Stimulated activated naive B cell treated with anti-CD40 and anti-IgM and Interleukin-4, amounts not matched to agents 10 μg/mL and 1 μg/mL and 100 μg/mL, for 72 hours (primary cell): ENCODE results near the gene KCNJ18.
"Not testable (repeated sequence)": the region's sequence is repeated elsewhere in the genome, so short reads cannot be mapped to it uniquely, and the experiment has no call there.

Experiments used
- ATAC-seq, 2 donors: fragments of 150-1000 bp; cut with Tn5 transposase; replicated peaks; 2 replicates each; pipeline ENCODE4 v1.10.0; 2021; ENCODE audit warnings: moderate library complexity in 1 of 2
- DNase-seq: peaks from one replicate; pipeline ENCODE4 v3.0.0; 2021
- H3K27ac Mint-ChIP-seq: one replicate; pipeline ENCODE4 v1.8.0; 2022; ENCODE audit warnings: mild to moderate bottlenecking, mixed read lengths
- H3K27me3 Mint-ChIP-seq, 2 donors: one replicate each; pipeline ENCODE4 v1.8.0; 2022; ENCODE audit warnings: mixed read lengths in 2 of 2
- H3K36me3 Mint-ChIP-seq, 2 donors: one replicate each; pipeline ENCODE4 v1.8.0; 2022; ENCODE audit warnings: mixed read lengths in 2 of 2, mild to moderate bottlenecking in 1 of 2
- H3K4me1 Mint-ChIP-seq, 2 donors: one replicate each; pipeline ENCODE4 v1.8.0; 2022; ENCODE audit warnings: mixed read lengths in 2 of 2, mild to moderate bottlenecking in 1 of 2
- H3K4me3 Mint-ChIP-seq, 2 donors: one replicate each; pipeline ENCODE4 v1.8.0; 2022; ENCODE audit warnings: mild to moderate bottlenecking in 2 of 2, mixed read lengths in 2 of 2, moderate library complexity in 1 of 2
- H3K9me3 Mint-ChIP-seq, 2 donors: one replicate each; pipeline ENCODE4 v1.8.0; 2022; ENCODE audit warnings: mixed read lengths in 2 of 2, mild to moderate bottlenecking in 1 of 2

Gene KCNJ18

GRCh38 chr17:21701090-21701489 lies 8.8 kb downstream of the KCNJ18 start:
- not testable (repeated sequence) for H3K4me3 Mint-ChIP-seq, ATAC-seq, DNase-seq, H3K4me1 Mint-ChIP-seq, H3K36me3 Mint-ChIP-seq, H3K27me3 Mint-ChIP-seq, H3K9me3 Mint-ChIP-seq, H3K27ac Mint-ChIP-seq

- H3K4me3 Mint-ChIP-seq, H3K9me3 Mint-ChIP-seq, H3K36me3 Mint-ChIP-seq, DNase-seq, H3K27me3 Mint-ChIP-seq, H3K27ac Mint-ChIP-seq, H3K4me1 Mint-ChIP-seq, ATAC-seq: not testable (repeated sequence)
Observed at GRCh38 chr17:21702029-21702428, 9.7 kb downstream of the KCNJ18 start.

GRCh38 chr17:21702521-21702920 lies 10.2 kb downstream of the KCNJ18 start:
- H3K4me3 Mint-ChIP-seq, H3K4me1 Mint-ChIP-seq, DNase-seq, H3K27me3 Mint-ChIP-seq, H3K27ac Mint-ChIP-seq, ATAC-seq, H3K9me3 Mint-ChIP-seq, H3K36me3 Mint-ChIP-seq: not testable (repeated sequence)

GRCh38 chr17:21702940-21703640 lies 10.8 kb downstream of the KCNJ18 start:
- not testable (repeated sequence) for H3K4me3 Mint-ChIP-seq, ATAC-seq, H3K36me3 Mint-ChIP-seq, DNase-seq, H3K27me3 Mint-ChIP-seq, H3K27ac Mint-ChIP-seq, H3K4me1 Mint-ChIP-seq, H3K9me3 Mint-ChIP-seq

GRCh38 chr17:21703891-21704872 lies 11.9 kb downstream of the KCNJ18 start:
- not testable (repeated sequence) for H3K27ac Mint-ChIP-seq, H3K9me3 Mint-ChIP-seq, H3K36me3 Mint-ChIP-seq, H3K4me1 Mint-ChIP-seq, H3K4me3 Mint-ChIP-seq, H3K27me3 Mint-ChIP-seq, DNase-seq
- ATAC-seq = peak in 1 of 2 donors; percentile 15

GRCh38 chr17:21705021-21705601 lies 12.8 kb downstream of the KCNJ18 start:
- no peak for DNase-seq
- peak in 1 of 2 donors; percentile 11 for ATAC-seq
- Mint-ChIP-seq H3K4me1 (no peaks in the 10 kb centered on the region), H3K36me3 (no peaks in the 10 kb centered on the region), H3K27ac (no peak overlapping the region), H3K9me3 (no peaks in the 10 kb centered on the region), H3K27me3 (no peaks in the 10 kb centered on the region), H3K4me3 (no peak overlapping the region)

DNA sequence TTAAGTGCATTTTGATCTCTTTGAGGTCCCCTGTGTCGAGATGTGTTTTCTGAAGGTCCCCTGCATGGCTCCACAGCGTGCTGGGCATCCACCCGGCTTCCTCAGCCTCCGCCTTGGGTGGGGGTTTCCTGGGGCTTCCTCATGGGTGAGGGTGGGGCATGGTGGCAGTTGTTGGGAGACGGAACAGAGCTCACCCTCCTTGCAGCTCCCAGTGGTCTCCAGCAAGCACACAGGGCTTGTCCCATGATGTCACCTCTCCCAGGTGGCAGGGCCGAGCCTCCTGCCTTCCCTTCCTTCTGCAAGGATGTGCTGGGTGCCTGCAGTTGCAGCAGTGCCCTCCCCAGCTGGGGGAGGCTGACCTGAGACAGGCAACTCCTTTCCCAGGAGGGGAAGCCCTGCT lies 13.4 kb downstream of the KCNJ18 start:
- not testable (repeated sequence) for H3K9me3 Mint-ChIP-seq, ATAC-seq, H3K36me3 Mint-ChIP-seq, H3K27ac Mint-ChIP-seq, H3K27me3 Mint-ChIP-seq, DNase-seq, H3K4me3 Mint-ChIP-seq, H3K4me1 Mint-ChIP-seq

GRCh38 chr17:21706546-21706945 lies 14.2 kb downstream of the KCNJ18 start:
- not testable (repeated sequence) for H3K4me1 Mint-ChIP-seq, H3K9me3 Mint-ChIP-seq, H3K27ac Mint-ChIP-seq, ATAC-seq, H3K4me3 Mint-ChIP-seq, H3K36me3 Mint-ChIP-seq, DNase-seq, H3K27me3 Mint-ChIP-seq

DNA sequence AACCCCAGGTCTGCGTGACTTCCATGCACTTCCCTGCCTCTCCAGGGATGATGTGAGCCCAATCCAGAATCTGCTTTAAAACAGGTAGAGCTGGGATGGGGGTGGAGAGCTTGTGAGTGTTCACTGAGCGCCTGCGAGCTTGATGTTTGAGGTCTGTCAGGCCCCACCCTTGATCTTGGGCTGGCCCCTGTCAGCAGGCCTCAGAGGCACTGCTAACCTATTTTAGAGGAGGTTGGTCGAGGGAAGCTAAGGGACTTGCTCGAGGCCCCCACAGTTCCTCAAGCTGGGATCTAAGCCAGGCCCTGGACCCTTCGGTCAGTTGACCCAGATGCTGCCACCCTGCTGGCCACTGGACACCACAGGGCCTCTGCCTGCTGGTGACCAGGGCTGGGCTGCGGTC lies 14.8 kb downstream of the KCNJ18 start:
- H3K4me1 Mint-ChIP-seq, DNase-seq, H3K27ac Mint-ChIP-seq, H3K4me3 Mint-ChIP-seq, H3K27me3 Mint-ChIP-seq, H3K36me3 Mint-ChIP-seq, H3K9me3 Mint-ChIP-seq, ATAC-seq: not testable (repeated sequence)

DNA sequence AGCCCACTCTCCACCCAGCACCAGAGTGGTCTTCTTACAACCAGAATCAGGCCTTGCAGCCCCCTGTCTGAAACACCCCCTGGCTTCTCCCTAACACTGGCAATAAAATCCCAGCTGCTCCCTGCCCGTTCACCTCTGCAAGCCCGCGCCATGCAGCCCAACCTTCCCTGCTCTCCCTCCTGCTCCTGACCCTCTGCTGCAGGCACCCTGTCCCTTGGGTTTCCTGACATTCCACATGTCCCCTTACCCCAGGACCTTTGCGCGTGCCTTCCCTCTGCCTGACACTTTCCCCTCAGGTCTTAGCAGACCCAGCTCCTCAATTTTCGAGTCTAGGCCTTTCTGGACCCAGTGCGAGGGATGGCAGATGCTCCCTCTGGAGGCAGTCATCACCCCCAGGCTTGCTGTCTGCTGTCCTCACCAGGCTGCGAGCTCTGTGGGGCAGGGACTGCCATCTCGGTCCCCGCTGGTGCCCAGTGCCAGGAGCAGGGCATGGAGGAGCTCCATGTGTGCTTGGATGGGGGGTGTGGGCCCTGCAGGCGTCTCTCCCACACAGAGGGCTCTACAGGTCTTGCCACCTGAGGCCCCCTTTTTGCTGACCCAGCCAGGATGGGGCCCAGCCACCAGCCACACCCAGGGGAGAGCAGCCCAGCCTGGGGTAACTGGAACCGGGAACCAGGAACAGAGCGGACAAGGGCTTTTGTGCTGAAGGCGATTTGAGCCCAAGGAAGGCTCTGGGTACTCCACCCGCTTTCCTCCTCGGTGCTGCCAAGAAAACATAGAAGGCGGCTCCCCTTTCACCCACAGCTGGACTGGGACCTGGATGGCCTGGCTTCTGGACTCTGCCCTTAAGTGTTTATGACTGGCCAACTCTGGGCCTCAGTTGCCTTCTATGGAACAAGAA lies 15.6 kb downstream of the KCNJ18 start:
- H3K27ac Mint-ChIP-seq, H3K36me3 Mint-ChIP-seq, H3K4me1 Mint-ChIP-seq, H3K4me3 Mint-ChIP-seq, ATAC-seq, H3K9me3 Mint-ChIP-seq, DNase-seq, H3K27me3 Mint-ChIP-seq: not testable (repeated sequence)

- not testable (repeated sequence) for H3K9me3 Mint-ChIP-seq, H3K27me3 Mint-ChIP-seq, H3K27ac Mint-ChIP-seq
Observed at GRCh38 chr17:21708612-21709535, 16.6 kb downstream of the KCNJ18 start.

GRCh38 chr17:21709994-21710393 lies 17.7 kb downstream of the KCNJ18 start:
- not testable (repeated sequence) for H3K4me3 Mint-ChIP-seq, ATAC-seq, H3K36me3 Mint-ChIP-seq, H3K4me1 Mint-ChIP-seq, H3K27me3 Mint-ChIP-seq, H3K9me3 Mint-ChIP-seq, DNase-seq, H3K27ac Mint-ChIP-seq

More at GRCh38 chr17:21708612-21709535, 16.6 kb downstream of the KCNJ18 start:
- not testable (repeated sequence) for H3K36me3 Mint-ChIP-seq, H3K4me3 Mint-ChIP-seq, DNase-seq, ATAC-seq, H3K4me1 Mint-ChIP-seq

DNA sequence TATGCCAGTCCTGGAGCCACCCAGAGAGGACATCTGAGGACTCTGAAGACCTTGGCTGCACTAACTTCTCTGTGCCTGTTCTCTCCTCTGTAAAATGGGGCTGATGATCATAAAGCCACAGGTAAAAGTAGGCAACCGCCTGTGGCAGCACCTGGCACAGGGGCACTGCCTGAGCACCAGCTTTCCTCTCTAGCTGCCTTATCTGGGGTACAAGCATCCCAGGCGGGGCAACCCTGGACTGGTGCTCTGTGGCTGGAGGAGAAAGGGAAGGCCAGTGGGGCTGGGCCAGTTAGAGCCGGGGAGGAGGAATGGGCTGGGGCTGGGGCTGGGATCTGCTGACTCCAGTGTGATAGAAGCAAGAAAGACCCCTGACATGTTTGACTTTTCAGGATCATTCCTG lies 18.2 kb downstream of the KCNJ18 start:
- not testable (repeated sequence) for DNase-seq, H3K4me1 Mint-ChIP-seq, H3K4me3 Mint-ChIP-seq, H3K36me3 Mint-ChIP-seq, H3K9me3 Mint-ChIP-seq, H3K27ac Mint-ChIP-seq, ATAC-seq, H3K27me3 Mint-ChIP-seq
